NCI-H345 treated with DMSO at 0.1 percent for 48 hours (cell line): Measurements from ENCODE around the gene NUPR1.
"Not testable (repeated sequence)": the region's sequence is repeated elsewhere in the genome, so short reads cannot be mapped to it uniquely, and the experiment has no call there.

Experiments used
- DNase-seq: peaks from one replicate; lab custom pipeline; 2025; ENCODE audit not compliant: unreplicated experiment; lab: John Stamatoyannopoulos, UW

NUPR1 gene, protein sequence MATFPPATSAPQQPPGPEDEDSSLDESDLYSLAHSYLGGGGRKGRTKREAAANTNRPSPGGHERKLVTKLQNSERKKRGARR

DNA sequence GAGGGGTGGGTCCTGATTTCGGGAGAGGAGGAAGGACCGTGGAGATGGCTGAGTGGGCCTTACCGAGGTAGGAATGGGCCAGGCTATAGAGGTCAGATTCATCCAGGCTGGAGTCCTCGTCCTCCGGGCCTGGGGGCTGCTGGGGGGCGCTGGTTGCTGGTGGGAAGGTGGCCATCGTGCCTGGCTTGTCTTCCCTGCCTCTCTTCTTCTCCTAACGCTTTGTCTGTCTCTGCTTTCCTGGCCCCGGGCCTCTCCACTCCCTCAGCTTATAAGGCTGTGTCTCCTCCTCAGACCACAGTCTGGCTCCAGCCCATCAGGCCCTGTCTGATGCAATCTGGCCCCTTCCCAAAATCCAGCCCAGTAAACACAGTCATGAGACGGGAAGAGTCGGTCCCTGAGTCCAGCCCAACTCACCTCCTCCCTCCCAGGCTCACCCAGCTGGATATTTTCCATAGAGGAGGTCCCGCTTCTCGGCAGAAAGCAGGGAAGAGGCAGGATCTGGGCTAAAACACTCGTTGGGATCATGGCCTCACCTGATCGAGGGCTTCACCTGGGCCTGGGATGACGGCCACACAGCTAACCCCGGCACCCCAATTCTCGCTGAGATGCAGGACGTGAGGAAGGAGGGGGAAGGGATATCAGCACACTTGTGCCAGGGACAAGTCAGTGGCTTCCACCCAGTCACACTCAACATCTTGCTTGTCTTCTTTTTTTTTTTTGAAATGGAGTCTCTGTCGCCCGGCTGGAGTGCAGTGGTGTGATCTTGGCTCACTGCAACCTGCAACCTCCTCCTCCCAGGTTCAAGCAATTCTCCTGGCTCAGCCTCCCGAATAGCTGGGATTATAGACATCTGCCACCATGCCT lies at the start of gene NUPR1:
TSS of gene NUPR1 (minus strand) at position 242 of the 864 bp plus-strand sequence. CDS start at position 175, 67 bp downstream.
- DNase-seq: no peak

DNA sequence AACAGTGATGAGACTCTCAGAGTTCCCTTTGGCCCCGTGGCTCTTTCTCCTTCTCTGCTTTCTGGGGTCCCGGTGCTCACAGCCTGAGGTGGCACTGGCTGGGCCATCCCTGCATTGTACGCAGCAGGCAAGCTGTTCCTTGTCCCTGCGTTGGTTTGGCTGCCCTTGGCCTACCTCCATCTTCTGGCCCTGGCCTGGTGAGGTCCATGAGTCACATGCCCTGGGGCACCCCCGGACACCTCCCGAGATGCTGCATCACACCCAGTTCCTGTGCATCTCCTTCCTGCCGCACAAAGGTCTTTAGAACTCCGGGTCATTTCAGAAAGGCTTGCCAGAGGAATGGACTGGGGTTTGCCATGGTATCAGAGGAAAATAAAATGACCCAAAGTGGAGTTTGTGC lies 48.6 kb upstream of the NUPR1 start:
- no peak for DNase-seq

DNA sequence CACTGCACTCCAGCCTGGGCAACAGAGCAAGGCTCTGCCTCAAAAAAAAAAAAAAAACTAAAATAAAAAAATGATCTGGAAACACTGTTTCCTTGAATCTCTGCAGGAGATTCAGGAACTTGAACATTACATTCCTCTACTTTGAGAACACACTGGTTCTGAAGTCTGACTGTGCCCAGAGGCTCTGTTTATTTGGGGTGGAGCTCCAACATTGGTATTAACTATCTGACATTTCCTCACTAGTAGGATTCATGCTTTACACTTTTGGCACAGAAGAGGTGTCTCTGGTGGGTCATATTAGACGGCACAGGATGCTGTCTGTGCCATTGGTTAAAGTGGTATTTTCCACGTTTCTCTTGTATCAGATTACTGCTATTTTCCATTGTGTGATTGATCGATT lies 47.7 kb upstream of the NUPR1 start:
- DNase-seq: no peak

DNA sequence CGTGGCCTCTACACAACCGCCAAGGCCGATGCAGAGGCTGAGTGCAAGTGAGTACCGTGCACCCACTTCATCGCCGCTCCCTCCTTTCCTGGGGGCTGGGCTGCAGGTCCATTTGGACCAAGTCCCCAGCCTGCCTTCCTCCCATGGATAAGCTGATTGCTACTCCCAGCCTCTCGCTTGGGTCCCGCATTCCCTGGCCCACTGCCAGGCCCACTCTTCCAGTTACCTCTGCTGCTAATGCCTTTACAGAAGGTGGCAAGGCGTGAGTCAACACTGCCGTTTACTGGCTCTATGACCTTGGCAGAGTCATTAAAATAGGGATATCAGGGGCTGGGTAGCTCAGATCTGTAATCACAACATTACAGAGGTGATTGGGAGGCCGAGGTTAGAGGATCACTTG lies 46.9 kb upstream of the NUPR1 start:
- DNase-seq: no peak

DNA sequence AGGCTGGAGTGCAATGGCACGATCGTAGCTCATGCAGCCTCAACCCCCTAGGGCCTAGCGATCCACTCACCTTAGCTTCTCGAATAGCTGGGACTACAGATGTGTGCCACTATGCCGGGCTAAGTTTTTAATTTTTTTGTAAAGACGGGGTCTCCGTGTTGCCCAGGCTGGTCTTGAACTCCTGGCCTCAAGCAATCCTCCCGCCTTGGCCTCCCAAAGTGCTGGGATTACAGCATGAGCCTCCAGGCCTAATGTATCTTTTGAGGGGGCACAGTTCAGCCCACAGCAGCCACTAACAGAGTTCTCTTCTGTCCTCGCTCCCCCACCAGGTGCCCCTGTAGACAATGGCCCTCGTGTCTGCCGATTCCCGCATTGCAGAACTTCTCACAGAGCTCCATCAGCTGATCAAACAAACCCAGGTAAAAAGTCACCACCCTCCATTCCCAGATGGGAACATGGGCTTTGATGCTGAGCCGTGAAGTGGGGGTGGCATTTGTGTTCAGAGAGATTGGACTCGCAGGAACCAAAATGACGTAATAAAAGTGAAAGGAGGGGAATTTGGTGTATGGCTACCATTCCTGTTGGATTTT lies 42.0 kb upstream of the NUPR1 start:
- no peak for DNase-seq

DNA sequence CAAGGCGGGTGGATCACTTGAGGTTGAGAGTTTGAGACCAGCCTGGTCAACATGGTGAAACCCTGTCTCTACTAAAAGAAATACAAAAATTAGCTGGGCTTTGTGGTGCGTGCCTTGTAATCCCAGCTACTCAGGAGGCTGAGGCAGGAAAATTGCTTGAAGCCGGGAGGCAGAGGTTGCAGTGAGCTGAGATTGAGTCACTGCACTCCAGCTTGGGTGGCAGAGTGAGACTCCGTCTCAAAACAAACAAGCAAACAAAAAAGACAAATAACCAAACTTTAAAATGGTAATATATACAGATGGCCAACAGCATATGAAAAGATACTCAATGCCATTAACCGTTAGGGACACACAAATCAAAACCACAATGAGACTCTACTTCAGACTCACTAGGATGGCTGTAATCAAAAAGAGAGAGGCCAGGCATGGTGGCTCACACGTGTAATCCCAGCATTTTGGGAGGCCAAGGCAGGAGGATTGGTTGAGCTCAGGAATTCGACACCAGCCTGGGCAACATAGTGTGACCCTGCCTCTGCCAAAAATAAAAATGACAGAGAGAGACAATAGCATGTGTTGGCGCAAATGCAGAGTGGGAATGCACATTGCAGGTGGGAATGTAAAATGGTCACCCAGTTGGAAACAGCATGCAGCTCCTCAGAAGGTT lies 36.8 kb upstream of the NUPR1 start:
- no peak for DNase-seq

DNA sequence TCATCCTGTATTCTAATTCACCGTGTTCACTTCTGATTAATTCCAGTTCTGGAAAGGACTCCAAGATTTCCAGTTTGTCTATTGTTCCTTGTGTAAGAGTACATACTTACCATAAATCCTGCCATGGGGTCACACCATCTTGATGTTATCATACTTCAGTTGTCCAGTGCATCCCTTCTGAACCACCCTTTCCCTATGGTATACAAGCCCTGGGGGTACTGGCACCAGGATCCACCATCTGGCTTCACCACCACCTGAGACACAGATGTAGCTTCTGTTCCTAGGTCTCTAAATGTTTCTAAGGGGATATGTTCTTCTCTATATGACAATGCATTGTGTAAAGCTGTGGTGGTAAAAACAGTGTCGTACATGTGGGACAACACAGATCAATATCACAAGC lies 36.2 kb upstream of the NUPR1 start:
- no peak for DNase-seq

DNA sequence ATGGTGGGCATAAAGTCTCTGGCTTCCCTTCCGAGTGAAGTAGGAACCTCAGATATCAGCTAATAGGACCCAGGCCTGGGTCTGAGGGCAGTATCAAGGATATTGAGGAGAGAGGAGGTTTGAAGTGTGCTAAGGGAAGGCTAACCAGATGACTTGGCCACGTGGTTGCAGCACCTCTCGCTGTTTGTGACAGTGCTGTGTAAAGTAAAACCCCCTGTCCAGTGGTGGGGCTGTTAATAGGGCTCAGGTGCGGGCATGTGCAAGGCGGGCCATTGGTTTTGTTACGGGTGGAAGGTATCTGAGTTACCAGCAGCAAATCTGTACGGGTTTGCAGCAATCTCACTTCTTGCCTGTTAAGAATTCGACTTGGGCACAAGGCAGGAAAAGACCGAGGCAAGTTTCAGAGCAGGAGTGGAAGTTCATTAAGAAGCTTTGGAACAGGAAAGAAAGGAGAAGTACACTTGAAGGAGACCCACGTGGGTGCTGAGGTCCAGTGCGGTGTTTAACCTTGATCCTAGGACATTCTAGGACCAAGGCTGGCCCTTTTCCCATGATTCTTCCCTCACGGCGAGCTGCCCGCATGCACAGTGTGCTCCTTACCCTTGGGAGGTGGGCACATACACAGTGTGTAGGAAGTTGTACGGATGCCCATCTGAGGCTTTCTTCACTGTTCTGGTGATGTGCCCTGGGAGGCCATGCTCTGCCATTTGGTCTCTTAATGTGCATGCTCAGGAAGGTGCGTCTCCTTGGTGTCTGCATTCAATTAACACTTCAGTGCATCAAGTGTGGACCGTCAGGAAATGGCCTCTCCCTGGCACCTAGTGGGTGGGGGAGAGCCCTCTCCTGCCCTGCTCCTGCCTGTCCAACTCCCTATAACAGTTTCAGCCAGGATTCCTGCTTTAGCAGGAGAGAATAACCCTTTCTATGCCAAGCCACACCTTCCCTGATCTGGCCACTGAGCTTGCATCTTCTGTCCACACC lies 35.3 kb upstream of the NUPR1 start:
- no peak for DNase-seq

DNA sequence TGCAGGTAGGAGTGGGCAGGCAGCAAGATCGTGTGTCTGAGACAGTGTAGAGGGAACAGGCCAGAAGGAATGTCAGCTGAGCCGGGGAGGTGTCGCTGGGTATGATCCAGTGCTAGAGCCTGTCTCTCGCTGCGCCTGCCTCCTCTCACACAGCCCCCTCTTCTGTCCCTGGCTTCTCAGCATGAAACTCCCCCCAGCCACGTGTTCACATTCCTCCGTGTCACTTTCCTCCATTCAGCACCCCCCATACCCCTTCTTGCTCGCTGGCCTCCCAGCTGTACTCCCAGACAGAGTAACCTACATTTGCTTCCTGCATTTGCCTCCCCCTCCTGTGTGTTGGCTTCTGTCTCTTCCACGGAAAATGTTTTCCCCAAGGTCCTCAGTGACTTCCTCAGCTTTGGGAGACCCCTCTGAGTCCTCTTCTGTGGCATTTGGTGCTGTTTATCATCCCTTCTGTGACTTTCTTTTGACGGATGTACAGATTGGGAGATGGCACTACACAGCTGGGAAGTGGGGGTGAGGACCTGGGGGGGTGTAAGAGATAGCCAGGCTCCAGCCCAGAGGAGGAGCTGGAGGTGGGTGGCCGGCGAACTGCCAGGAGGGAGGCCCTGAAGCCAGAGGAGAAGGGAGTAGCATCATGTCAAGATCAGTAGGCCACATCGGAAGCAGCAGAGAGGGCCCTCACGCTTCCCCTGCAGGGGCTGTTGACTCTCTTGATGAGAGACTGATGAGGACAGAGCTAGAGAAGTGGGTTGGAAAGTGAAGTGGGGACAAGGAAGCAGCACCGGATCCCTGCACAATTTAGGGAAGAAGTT lies 34.1 kb upstream of the NUPR1 start:
- no peak for DNase-seq

DNA sequence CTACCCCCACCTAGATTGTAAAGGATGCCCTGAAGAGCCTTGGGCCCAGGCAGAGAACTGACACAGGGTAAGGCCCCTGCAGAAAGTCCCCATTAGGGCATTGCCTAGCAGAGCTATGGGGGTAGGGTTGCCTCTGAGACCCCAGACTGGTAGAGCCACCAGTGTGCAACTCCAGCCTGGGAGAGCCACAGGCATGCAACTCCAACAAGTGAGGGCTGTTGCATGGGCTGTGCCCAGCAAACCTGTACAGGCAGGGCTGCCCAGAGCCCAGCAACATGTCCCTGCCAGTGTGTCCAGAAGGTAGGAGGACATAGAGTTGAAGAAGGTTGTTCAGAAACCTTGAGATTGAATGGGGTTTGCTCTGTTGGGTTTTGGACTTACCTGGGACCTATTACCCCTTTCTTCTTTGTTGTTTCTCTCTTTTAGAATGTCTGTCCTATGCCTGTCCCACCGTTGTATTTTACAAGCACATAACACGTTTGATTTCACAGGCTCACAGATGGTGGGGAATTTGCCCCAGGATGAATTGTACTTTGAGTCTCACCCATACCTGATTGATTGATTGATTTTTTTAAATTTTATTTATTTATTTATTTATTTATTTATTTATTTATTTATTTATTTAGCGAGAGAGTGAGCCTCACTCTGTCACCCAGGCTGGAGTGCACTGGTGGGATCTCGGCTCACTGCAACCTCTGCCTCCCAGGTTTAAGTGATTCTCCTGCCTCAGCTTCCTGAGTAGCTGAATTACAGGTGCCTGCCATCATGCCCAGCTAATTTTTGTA lies 31.4 kb upstream of the NUPR1 start:
- no peak for DNase-seq

DNA sequence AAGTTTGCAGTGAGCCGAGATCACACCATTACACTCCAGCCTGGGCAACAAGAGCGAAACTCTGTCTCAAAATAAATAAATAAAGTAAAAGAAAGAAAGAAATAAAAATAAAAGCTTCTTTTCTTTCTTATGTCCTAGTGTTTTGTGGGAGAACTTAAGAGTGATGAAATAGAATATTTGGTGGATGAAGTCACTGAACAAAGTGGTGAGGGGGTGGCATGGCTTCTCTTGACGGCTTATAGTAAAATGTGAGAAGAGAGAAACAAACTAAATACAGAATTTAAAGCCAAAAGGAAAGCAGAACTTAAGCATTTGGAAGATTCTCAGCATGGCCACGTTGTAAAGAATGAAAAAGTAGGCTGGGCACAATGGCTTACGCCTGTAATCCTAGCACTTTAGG lies 30.2 kb upstream of the NUPR1 start:
- DNase-seq: no peak

DNA sequence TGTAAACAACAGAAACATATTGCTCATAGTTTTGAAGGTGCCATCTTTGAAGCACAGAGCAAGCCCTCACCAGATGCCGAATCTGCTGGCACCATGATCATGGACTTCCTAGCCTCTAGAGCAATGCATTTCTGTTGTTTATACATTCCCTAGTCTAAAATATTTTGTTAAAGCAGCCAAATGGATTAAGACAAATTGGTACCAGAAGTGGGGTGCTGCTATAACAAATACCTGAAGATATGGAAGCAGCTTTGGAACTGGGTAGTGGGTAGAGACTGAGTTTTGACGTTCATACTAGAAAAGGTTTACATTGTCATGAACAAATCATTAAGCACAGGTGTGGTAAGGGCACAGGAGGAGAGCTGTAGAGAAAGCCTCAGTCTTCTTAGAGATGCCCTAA lies 28.5 kb upstream of the NUPR1 start:
- DNase-seq: no peak

DNA sequence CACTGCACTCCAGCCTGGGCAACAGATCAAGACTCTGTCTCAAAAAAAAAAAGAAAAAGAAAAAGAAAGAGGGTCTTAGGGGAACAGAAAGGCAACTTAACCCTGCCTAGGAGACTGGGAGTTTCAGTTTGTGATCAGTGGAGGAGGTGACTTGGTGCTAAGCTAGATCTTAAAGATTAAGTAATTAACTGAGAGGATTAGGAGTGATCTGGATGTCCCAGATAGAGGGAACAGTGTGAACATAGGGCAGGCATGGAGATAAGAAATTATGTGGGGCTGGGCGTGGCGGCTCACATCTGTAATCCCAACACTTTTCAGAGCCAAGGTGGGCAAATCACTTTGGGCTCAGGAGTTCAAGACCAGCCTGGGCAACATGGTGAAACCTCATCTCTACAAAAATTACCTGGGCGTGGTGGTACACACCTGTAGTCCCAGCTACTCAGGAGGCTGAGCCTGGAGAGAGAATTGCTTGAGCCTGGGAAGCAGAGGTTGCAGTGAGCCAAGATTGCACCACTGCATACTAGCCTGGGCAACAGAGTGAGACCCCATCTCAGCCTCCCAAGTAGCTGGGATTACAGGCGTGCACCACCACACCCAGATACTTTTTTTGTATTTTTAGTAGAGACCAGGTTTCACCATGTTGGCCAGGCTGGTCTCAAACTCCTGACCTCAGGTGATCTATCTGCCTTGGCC lies 27.6 kb upstream of the NUPR1 start:
- DNase-seq: not testable (repeated sequence)

DNA sequence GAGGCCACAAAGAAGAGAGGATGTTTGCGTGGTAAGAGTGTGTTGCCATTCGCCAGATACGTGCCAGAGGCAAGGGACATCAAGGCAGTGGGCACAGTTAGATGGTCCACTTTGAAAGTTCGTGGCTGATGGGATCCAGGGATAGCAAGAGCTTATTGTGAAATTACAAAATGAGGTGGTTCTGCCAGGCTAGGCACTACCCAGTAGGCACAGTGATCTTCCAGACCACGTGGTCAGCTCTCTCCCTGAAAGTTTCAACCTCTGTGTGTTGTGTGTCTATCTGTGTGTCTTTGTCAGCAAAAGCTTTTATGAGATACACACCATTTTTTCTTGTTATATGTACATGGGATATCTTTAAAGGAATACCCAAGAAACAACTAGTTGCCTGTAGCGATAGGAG lies 24.4 kb upstream of the NUPR1 start:
- no peak for DNase-seq

DNA sequence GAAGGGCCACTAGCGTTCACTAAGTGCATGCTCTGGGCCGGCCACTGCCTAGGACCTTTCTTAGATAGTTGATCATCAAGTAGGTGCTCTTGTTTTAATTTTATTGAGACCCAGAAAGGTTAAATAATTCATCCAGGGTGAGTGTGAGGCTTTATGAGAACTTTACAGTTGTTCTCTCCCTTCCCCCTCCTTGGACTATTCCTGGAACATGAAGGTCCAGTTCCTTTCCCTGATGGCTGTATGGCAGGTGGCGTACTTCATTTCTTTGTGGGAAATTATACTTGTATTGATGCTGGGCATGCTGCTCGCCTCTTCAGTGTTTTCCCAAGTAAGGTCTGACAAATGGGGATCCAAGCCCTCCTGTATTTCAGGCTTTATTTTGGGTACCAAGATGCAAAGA lies 23.4 kb upstream of the NUPR1 start:
- DNase-seq: no peak

DNA sequence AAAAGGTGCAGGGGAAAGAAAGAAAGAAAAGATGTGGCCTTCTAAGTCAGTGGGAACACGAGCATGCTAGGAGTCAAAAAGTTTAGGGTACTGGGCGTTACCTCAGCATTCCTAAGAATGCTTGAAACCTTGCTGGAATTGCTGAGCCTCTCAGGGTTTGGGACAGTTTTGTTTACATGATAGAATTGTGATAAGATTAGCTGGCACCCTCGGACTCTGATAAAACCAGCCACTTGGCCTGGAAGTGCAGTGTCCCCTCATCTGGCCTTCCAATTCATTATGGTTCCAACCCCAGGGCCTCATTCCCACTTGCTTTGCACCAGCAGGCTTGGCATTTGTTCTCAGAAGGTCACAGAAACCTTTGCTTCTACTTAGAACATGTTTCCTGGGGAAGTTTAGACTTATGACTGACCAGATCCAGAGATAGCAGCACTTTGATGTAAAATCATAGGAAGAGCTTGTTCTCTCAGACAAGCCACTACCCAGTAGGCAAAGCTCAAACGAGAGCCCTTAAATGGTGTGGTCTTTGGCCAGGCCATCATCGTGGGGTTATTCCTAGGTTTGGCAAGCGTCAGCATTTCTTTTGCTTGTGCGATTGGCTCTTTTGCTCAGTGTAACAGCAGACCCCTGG lies 22.9 kb upstream of the NUPR1 start:
- no peak for DNase-seq

DNA sequence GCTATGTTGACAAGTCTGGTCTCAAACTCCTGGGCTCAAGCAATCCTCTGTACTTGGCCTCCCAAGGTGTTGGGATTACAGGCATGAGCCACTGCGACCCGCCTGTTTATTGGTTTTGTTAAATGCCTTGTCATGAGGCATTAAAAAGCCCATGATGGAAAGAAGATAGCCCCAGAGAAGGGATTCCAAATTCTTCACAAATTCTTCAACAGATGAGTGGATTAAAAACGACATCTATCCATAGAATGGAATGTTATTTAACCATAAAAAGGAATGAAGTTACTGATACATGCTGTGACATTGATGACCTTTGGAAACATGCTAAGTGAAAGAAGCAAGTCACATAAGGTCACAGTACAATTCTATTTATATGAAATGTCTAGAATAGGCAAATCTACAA lies 19.7 kb upstream of the NUPR1 start:
- no peak for DNase-seq

DNA sequence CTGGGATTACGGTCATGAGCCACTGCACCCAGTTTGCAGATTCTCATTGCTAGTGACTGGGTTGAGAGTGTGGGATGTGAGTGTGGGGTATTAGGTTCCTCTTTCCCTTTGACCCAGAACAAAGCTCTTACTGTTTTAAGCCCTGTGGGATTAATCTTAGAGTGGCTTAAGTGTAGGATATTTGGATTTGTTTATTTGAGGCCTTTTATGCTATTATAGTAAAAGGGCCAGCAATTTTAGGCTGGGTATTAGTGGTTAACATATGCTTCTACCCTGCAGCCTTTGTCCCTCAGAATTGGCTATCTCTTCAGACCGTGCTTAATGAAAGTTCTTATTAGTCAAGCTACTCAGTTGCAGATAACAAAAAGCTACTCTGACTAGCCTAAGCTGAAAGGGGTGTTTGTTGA lies 18.1 kb upstream of the NUPR1 start:
- DNase-seq: no peak
